GM21528 (cell line): ENCODE data around the gene COL1A1.
A peak's percentile ranks its signal among the peaks of the same experiment; 100 is the strongest.

Source experiments
- ATAC-seq: cut with Tn5 transposase; IDR thresholded peaks from one replicate; pipeline ENCODE4 v1.9.1; 2021; ENCODE audit warnings: mild to moderate bottlenecking, moderate library complexity; ENCODE audit not compliant: unreplicated experiment, low FRiP score

COL1A1 gene

DNA sequence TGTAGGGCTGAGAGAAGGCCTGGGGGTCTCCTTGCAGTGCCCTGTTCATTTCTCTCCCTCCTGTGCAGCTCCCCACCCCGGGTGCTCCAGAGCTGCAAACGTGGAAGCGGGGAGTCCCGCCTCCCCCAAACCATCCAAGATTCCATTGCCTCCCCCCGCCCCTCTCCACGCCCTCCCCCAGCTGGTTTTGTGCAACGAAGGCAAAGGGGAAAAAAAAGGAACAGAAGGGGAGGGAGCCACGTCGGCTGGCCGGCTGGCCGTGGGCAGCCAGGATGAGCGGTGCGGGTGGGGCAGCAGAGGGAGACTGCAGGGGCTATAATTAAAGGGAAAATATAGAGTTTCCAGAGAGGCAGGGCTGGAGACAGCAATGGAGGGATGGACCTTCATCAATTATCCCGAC, 1.7 kb upstream of the COL1A1 start:
- ATAC-seq: no peak

DNA sequence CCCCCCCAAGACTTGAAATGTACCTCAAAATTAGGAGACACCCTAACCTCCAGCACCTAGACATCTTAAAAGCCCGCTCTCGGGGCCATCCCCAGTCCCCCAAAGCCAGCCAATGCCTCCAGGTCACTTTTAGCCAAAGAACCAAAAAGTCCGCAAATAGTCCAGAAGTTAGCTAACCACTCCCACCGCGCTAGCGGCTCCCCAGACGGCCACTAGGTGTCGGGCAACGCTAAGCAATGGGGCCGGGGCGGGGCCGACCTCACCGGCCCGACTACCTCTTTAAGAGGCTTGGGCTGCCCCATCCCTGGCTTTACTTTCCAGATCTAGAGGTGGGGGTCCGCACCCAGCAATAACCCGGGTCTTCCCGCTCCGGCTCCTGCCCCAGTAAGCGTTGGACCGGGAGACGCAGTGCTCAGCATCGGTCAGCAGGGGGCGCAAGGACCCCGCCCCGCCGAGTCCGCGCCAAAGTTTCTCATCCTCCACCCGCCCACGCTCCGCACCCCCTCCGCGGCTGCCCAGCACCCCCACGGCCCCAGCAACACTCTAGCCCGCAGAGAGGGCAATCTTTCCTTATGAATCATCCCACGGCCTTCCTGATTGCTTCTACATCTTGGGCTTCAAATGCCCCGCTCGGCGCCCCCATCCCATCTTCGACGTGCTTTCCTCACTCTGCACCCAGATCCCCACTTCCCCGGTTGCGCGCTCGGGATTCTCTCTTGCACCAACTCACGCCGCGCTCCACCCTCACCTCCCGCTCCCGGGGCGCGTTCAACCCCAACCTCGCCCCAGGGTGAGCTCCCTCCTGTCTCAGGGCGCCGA, 765 bp downstream of the COL1A1 start:
- peak; percentile 58 for ATAC-seq

DNA sequence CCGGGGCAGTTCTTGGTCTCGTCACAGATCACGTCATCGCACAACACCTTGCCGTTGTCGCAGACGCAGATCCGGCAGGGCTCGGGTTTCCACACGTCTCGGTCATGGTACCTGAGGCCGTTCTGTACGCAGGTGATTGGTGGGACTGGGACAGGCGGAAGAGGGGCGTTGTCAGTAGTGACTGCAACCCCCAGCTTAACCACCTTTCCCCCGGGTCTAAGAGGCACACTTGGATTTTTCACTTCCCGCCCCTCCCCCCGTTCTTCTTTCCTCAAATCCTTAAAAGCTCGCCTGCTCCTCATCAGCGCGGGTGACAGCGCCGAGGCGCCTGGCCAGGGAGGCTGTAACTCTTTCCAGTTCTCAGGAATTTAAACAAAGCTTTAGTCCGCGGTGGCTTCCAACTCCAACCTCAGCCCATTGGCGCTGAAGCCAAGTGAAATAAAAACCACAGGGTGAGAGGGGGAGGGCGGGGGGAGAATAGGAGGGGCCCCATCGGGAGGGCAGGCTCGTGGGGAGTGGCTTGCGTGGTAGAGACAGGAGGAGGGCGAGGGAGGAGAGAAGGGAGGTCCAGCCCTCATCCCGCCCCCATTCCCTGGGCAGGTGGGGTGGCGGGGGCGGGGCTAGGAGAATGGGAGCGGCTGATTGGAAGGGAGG, 1.5 kb downstream of the COL1A1 start:
- no peak for ATAC-seq

DNA sequence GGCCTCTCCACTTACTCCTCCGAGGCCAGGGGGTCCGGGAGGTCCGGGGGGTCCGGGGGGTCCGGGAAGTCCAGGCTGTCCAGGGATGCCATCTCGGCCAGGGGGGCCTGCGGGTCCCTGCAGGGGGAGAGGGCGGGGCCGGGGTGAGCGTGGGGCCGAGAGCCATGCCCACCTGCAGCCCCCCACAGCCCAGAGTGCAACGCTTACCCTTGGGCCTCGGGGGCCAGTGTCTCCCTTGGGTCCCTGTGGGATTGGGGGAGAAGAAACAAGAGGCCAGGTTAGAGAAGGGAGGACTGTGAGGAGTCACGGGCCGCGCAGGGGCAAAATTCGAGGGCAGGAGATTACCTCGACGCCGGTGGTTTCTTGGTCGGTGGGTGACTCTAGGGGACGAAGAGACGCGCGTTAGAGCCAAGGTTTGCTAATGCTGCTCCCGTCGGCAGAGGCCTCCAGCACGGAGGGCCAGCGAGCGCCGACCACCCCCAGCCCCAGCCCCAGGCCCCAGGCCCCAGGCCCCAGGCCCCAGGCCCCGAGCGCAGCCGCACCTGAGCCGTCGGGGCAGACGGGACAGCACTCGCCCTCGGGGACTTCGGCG, 2.1 kb downstream of the COL1A1 start:
- ATAC-seq: no peak

DNA sequence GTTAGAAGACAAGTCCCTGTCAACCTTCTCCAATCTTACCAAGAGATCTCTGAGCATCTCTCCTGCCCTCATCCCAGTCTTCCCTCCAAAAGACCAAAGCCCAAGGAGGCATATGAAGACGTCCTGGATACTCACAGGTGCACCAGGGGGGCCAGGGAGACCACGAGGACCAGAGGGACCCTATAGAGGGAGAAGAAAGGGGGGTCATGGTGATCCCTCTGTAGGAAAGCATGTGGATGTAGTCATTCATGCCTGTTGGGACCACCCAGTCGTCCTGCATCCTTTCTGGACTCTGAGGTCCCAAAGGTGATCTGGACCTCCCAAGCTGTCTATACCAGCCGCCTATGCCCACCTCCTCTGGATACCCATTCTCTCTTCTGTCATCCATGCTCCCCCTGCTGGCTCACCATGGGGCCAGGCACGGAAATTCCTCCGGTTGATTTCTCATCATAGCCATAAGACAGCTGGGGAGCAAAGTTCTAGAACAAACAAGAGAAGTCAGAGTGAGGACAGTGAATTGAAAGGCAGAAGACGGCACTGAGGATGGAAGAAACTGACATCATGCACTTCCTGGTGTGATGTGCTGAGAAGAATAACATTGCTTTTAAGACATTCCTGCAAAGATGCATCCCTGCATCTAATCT, 3.3 kb downstream of the COL1A1 start:
- ATAC-seq: no peak

DNA sequence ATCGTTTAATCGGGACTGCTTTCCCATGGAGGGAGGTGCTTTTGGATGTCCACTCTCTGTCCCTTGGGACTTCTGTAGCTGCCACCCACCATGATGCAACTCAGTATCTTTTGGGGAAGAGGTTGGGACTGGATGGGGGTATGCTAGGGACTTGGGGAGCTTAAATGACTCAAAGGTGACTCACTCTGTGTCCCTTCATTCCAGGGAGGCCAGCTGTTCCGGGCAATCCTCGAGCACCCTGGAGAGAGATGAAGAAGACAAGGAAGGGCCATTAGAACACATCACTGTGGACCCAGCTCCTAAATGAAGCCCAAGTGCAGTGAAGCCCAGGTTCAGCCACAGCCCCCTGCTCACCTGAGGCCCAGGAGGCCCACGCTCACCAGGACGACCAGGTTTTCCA, 4.6 kb downstream of the COL1A1 start:
- no peak for ATAC-seq

DNA sequence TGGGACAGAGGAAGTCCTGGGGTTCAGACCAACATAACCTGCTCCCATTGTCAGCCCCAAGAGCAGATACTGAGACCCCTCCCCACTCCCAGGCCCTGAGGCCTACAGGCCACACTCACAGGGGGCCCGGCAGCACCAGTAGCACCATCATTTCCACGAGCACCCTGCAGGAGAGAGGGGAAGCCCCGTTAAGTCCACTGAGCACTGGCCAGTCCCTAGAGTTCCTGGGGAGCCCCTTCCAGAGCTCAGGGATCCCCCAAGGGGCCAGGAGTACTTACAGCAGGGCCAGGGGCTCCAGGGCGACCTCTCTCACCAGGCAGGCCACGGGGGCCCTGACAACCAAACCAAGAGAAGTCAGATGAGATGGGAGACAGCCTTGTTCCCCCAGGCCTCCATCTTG, 5.4 kb downstream of the COL1A1 start:
- no peak for ATAC-seq

DNA sequence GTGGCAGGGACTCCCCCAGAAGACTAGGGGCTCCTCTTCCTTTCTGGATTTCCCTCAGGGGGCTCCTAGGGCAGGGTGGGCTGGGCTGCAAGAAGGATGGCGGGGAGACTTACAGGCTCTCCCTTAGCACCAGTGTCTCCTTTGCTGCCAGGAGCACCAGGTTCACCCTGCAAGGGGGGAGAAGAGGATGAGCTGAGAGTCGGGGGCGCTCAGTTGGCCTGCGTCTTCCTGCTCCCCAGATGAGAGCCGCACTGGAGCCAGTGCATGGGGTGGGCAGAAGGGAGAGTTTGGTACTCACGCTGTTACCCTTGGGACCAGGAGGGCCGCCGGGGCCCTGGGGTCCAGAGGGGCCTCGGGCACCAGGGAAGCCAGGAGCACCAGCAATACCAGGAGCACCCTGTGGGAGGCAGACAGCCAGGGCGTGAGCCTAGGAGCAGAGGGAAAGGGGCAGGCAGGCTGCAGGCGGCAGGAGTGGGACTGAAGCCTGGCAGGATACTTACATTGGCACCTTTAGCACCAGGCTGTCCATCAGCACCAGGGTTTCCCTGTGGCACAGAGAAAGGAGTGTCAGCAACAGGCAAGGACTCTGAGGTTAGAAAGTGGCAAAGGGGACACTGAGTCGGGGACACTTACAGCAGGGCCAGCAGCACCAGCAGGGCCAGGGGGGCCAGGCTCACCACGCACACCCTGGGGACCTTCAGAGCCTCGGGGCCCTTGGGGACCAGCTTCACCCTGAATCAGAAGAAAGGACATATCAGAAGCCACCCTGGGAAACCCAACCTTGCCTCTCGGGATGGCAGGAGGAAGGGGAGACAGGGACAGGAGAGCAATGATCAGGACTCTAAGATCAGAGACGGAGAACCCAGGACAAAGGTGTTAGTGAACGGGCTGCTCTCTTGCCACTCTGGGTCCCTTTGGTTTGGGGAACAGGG, 6.2 kb downstream of the COL1A1 start:
- ATAC-seq: no peak

DNA sequence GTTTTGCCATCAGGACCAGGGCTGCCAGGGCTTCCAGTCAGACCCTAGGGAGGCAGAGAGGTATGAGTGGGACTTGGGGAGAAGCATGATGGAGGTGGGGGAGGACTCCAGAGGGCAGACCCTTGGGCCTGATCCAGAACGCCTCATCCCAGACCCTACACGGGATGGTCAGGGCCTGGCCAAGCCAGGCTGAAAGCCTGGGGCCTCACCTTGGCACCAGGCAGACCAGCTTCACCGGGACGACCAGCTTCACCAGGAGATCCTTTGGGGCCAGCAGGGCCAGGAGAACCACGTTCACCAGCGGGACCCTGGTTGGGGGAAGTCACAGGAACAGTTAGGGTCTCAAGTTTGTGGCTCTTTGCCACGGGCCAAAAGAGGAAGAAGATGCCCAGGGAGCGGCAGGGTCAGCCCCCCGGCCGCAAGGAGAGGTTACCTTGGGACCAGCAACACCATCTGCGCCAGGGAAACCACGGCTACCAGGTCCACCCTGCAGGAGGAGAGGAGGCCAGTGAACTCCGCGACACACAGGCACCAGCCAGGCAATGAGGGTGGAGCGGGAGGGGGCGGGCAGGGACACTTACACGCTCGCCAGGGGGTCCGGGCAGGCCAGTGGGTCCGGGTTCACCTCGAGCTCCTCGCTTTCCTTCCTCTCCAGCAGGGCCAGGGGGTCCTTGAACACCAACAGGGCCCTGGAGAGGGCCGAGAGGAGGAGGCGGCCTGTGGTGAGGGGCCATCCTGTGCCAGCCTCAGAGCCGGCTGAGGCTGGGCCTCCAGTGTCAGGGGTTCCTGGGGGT, 7.1 kb downstream of the COL1A1 start:
- no peak for ATAC-seq

DNA sequence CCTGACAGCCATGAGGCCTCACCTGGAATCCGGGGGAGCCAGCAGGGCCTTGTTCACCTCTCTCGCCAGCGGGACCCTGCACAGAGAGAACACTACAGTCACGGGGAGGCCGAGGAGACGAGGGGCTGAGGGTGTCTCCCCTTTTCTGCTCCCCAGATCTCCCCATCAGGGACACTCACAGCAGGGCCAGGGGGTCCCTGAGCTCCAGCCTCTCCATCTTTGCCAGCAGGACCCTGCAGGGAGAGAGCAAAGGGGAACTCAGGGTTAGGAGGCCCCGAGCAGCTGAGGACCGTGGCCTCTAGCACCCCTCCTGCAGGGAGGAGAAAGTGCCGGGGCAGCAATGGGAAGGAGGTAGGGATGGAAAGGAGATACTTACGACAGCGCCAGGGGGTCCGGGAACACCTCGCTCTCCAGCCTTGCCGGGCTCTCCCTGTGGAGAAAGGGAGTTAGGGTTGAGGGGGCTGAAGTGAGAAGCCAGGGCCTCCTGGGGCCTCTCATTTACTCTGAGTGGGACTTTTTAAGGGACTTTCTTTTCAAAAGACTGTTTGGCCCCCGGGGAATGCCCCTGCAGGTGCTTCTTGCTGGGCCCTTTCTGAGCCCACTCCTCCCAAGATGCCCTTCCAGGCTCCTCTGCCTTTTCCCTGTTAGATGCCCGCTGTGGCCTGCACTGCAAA, 8.7 kb downstream of the COL1A1 start:
- ATAC-seq: no peak

DNA sequence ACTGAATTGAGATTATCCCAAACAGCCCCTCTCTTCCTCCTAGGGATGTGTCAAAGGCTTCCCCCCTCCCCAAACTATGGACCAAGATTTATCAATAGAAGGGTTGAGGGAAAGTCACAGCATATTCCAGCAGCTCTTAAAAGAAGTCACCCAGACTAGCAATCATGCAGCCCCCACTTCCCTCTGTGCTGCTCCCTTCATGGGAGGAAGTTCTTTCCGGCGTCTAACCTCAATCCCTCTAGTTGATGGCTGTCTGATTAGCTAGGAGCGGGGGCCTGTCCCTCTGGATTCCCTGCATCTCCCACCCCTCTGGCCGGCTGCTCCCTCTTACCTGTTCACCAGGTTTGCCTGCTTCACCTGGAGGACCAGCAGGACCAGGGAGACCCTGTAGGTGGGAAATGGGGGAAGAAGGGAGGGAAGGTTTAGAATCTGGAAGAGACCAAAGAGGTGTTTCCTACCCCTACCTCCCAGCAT, 9.2 kb downstream of the COL1A1 start:
- ATAC-seq: no peak

DNA sequence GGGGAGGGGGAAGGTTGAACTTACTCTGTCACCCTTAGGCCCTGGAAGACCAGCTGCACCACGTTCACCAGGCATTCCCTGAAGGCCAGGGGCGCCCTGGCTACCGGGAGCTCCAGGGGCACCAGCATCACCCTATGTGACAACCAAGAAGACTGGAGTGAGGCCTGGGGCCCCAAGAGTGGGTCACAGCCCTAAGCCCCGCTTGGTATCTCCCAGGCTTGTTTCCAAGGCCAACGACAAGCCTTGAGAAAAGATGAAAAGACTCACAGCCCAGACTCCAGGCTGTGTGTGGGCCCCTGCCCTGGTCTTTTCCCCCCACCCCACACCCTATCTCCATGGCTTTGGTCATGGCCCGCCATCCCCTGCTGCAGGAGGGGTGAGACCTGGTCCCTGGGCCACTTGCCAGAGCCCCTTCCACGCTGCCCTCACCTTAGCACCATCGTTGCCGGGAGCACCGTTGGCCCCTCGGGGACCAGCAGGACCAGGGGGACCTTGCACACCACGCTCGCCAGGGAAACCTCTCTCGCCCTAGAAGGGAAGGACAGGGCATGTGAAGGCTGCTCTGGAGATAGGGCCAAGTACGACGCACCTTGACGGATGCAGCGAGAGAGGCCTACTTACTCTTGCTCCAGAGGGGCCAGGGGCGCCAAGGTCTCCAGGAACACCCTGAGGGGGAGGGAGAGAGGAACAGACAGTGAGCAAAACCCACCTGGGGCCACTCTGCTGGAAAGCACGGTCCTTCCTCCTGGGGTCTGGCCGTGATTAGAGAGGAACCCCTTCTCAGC, 9.9 kb downstream of the COL1A1 start:
- no peak for ATAC-seq

DNA sequence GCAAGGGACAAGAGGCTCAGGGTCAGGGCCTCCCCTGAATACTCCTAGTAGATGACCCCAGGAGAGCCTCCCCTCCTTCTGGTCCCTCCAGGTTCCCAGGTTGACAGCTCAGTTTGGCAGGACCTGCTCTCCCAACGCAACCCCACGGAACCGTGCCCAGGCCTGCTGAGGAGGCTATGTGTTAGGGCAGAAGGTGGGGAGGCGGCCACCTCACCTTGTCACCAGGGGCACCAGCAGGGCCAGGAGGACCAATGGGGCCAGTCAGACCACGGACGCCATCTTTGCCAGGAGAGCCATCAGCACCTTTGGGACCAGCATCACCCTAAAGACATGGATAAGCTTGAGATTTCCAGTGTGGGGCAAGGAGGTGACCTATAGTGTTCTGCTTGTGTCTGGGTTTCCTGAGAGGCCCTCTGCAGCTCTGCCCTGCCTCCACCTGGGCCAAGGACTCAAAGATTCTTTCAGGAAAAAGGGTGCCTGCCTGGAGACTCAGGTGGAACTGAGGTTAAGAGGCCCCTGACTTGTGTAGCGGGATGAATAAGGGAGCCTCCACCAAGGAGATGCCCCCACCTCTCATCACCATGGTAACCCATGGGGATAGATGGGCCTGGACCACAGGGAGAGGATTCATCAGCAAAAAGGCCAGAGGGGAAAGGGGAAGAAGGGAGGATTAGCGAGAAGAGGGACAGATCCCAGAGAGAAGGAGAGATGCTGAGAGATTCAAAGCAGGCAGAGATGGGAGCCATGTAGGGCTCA, 10.7 kb downstream of the COL1A1 start:
- ATAC-seq: no peak

DNA sequence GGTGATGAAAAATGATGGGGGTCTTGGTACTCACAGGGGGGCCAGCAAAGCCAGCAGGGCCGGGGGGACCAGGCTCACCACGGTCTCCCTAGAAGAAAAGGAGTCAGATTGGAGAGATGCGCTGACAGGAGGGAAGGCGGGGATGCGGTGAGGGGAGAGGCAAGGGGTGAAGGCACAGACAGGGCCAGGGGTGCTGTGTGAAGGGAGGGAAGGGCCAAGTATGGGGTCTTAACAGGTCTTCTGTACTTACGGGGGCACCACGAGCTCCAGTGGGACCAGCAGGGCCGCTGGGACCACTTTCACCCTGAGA, 11.2 kb downstream of the COL1A1 start:
- ATAC-seq: no peak

DNA sequence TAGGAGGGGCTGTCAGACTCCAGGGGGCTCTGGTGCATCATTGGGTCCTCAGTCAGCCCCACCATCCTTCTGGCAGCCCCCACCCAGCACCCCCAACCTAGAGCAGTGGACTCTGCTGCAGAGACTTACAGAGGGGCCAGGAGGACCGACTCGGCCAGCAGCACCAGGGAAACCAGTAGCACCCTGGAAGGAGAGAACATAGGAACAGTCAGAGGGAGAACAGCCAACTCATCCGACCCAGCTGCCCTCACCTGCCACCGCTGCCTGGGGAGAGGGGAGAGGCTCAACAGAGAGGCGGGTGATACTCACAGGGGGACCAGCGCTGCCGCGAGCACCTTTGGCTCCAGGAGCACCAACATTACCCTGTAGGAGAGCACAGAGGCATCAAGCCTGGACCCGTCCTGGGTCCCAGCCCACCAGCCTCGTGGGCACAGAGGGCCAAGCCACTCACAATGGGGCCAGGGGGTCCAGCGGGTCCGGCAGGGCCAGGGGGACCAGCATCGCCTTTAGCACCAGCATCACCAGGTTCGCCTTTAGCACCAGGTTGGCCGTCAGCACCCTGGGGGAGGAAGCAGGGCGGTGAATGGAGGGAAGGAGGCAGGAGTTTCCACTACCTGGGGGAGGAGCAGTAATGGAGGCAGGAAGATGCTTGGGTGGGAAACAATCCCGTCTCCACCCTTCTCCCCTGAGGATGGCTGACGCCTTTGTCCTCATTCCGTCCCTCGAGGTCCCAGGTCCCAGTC, 11.7 kb downstream of the COL1A1 start:
- no peak for ATAC-seq

DNA sequence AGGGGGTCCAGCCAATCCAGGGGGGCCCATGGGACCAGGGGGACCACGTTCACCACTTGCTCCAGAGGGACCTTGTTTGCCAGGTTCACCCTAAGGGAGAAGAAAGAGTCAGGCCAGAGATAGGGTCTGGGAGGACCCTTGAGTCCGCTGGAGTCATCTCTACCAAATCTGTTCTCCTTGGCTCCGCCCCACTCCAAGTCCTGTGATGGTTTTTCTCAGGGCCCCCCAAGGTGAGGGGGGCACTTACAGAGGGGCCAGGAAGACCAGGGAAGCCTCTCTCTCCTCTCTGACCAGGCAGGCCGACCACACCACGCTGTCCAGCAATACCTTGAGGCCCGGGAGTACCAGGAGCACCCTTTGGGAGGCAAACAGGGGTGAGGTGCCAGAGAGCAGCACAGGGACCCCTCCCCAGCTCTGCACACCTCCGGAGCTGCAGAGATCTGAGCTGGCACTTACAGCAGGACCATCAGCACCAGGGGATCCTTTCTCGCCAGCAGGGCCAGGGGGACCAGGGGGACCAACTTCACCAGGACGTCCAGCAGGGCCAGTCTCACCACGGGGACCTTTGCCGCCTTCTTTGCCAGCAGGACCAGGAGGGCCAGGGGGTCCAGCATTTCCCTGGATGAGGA, 12.4 kb downstream of the COL1A1 start:
- ATAC-seq: no peak
